Measurements from ENCODE around the gene ONECUT3. TPM values are rescaled to one million over a fixed set of nuclear protein-coding genes. Genes with fewer than 3 reads are reported as not detected.

The ONECUT3 gene
- total and polyA plus RNA-seq, 10 of the 15 experiments (the other 5 are each of a cell fraction or from before 2014, with no cell fraction given) = not detected

GRCh38 chr19:1794424-1795172, 41.3 kb downstream of the ONECUT3 start:
- FAIRE-seq (no peak), ATAC-seq (peak; percentile 29), DNase-seq (ENCODE audit: low read depth, low spot score) (no peak)
- ChIA-PET RAD21 (ENCODE audit: unreplicated experiment) (interaction anchor here (1.1 kb wide), 1 partner anchor 122 kb away, joined by 4 read pairs; no protein-coding TSS in a partner anchor), CTCF (interaction anchor here (1.1 to 3.5 kb wide), 6 partner anchors 12 to 248 kb away, joined by 3 to 16 read pairs (median 6); no protein-coding TSS in a partner anchor), SMC1A (ENCODE audit: uncharacterized antibody, unreplicated experiment) (interaction anchor here (1.5 kb wide), 1 partner anchor 14 kb away, joined by 3 read pairs; no protein-coding TSS in a partner anchor), POLR2A (interaction anchor here (0.6 kb wide), 1 partner anchor 9 kb away, joined by 8 read pairs; no protein-coding TSS in a partner anchor)
- WGBS (ENCODE audit: insufficient coverage, insufficient replicate concordance, low lambda C conversion rate, missing lambda C conversion rate) = 55% methylated on average over 20 of the region's 20 CpGs
- Histone ChIP-seq H3K4me3 (no peak overlapping the region), H3K4me2 (ENCODE audit: control insufficient read depth, insufficient read depth) (no peak overlapping the region), H4K20me1 (ENCODE audit: control insufficient read depth, insufficient read depth) (no peaks in the 10 kb centered on the region), H3K36me3 (ENCODE audit: control insufficient read depth in 2 of 2, insufficient read depth in 2 of 2, low read length in 1 of 2) (no peaks in the 10 kb centered on the region), H3K9me3 (replicated peaks; ENCODE audit: control insufficient read depth, insufficient read depth, low read length) (peaks cover 2% of the 10 kb centered on the region; the same call in 1 of the 3 replicates), H3K79me2 (ENCODE audit: control insufficient read depth, insufficient read depth, low read length) (no peaks in the 10 kb centered on the region), H3K27me3 (replicated peaks in 1 of 2; ENCODE audit: control insufficient read depth in 2 of 2, insufficient read depth in 2 of 2, low read length in 1 of 2) (no peaks in the 10 kb centered on the region), H3K27ac (ENCODE audit: control insufficient read depth, insufficient read depth) (no peak overlapping the region), H3K9ac (ENCODE audit: control insufficient read depth, insufficient read depth, low read length) (no peak overlapping the region), H3K4me1 (ENCODE audit: control insufficient read depth, insufficient read depth, low read length) (no peaks in the 10 kb centered on the region), H2AFZ (ENCODE audit: control insufficient read depth, low read depth, low read length) (no peak overlapping the region)
- in situ Hi-C loops (cut with MboI) = no loop called here
- intact Hi-C loops (cut with micrococcal nuclease; ENCODE audit: unreplicated experiment) = no loop called here
- no peak for TF ChIP-seq ATF3 (IDR thresholded peaks at IDR 0.05; ENCODE audit: borderline replicate concordance, extremely low read depth, low read depth, low read length)
- TF ChIP-seq KLF5 (IDR thresholded peaks at IDR 0.05; ENCODE audit: partially characterized antibody) = no peak
- no peak for TF ChIP-seq IKZF1 (conservative IDR thresholded peaks at IDR 0.05)
- TF ChIP-seq E4F1 (IDR thresholded peaks at IDR 0.05; ENCODE audit: borderline replicate concordance, partially characterized antibody) = no peak
- TF ChIP-seq IKZF2 (IDR thresholded peaks at IDR 0.05) = no peak
- no peak for TF ChIP-seq POLR2A (IDR thresholded peaks at IDR 0.05; ENCODE audit: low read depth, low read length)
- no TSS peak for BruUV-seq (replicated peaks)
